GM12878 (cell line): ENCODE data around the gene RCL1. TPM values are rescaled to one million over a fixed set of nuclear protein-coding genes. Genes with fewer than 3 reads are reported as not detected.

ENCODE experiments used
- ATAC-seq: fragments of 200-7000 bp; cut with Tn5 transposase; 3 replicates; pipeline ENCODE4 v1.9.1; 2020; ENCODE audit warnings: mild to moderate bottlenecking, moderate library complexity
- BruUV-seq: library from RNA; stranded (reverse); fragments of 400-500 nt; replicated peaks from 2 replicates; lab custom pipeline; 2021; lab: Mats Ljungman, UMichigan
- CTCF ChIA-PET: fragments of 300-600 bp; sonication (Branson Sonifier 250); formaldehyde crosslinking; extraction: SDS; loops from one replicate; lab custom pipeline; 2021; ENCODE audit warnings: inconsistent platforms; lab: Yijun Ruan, JAX
- POLR2A ChIA-PET: fragments of 350-600 bp; formaldehyde crosslinking; extraction: SDS; loops from one replicate; lab custom pipeline; 2021; ENCODE audit warnings: inconsistent platforms; lab: Charles Lee
- RAD21 ChIA-PET: fragments of 300-600 bp; sonication (Branson Sonifier 250); formaldehyde crosslinking; loops from one replicate; lab custom pipeline; 2023; ENCODE audit warnings: antibody characterized with exemption; ENCODE audit not compliant: unreplicated experiment; lab: Charles Lee
- SMC1A ChIA-PET: fragments of 300-600 bp; sonication (Branson Sonifier 250); formaldehyde crosslinking; loops from one replicate; lab custom pipeline; 2023; ENCODE audit not compliant: unreplicated experiment, uncharacterized antibody; lab: Charles Lee
- DNase-seq: peaks from one replicate; pipeline ENCODE4 v3.0.0-alpha.2; 2011; ENCODE audit warnings: low read depth, low spot score
- FAIRE-seq: peaks from 3 replicates; lab custom pipeline; 2011; peaks lifted over from hg19 to GRCh38; lab: Jason Lieb, UNC
- H2AFZ ChIP-seq: 2 replicates; pipeline ENCODE4 v1.6.0; 2011; ENCODE audit warnings: low read depth, low read length, control low read depth; ENCODE audit not compliant: control insufficient read depth
- H3K27ac ChIP-seq: 2 replicates; pipeline ENCODE4 v1.5.1; 2011; ENCODE audit warnings: control low read depth; ENCODE audit not compliant: control insufficient read depth, insufficient read depth
- H3K27me3 ChIP-seq, 2 experiments: replicated peaks in 1 of 2; 2 replicates each; pipeline versions ENCODE4 v1.6.0 to v1.6.1; 2011; ENCODE audit warnings: low read length in 1 of 2; ENCODE audit not compliant: control insufficient read depth in 2 of 2, insufficient read depth in 2 of 2
- H3K36me3 ChIP-seq, 2 experiments: 2 replicates each; pipeline ENCODE4 v1.5.1; 2011; ENCODE audit warnings: low read length in 1 of 2; ENCODE audit not compliant: control insufficient read depth in 2 of 2, insufficient read depth in 2 of 2
- H3K4me1 ChIP-seq: 2 replicates; pipeline ENCODE4 v1.6.1; 2011; ENCODE audit warnings: mild to moderate bottlenecking, low read length, moderate library complexity, mixed read lengths; ENCODE audit not compliant: control insufficient read depth, insufficient read depth
- H3K4me2 ChIP-seq: 2 replicates; pipeline ENCODE4 v1.6.0; 2011; ENCODE audit warnings: control low read depth; ENCODE audit not compliant: control insufficient read depth, insufficient read depth
- H3K4me3 ChIP-seq: fragments of 200-600 bp; sonication (generic); 2 replicates; pipeline ENCODE4 v1.5.1; 2016
- H3K79me2 ChIP-seq: 2 replicates; pipeline ENCODE4 v1.6.0; 2011; ENCODE audit warnings: low read length; ENCODE audit not compliant: control insufficient read depth, insufficient read depth
- H3K9ac ChIP-seq: 2 replicates; pipeline ENCODE4 v1.8.0; 2011; ENCODE audit warnings: low read length, control low read depth, mixed read lengths; ENCODE audit not compliant: control insufficient read depth, insufficient read depth
- H3K9me3 ChIP-seq: replicated peaks from 3 replicates; pipeline ENCODE4 v1.5.1; 2011; ENCODE audit warnings: mild to moderate bottlenecking, low read length; ENCODE audit not compliant: control insufficient read depth, insufficient read depth
- H4K20me1 ChIP-seq: 2 replicates; pipeline ENCODE4 v1.6.0; 2011; ENCODE audit not compliant: control insufficient read depth, insufficient read depth
- CREB1 ChIP-seq: IDR thresholded peaks from 2 replicates; pipeline ENCODE4 v1.6.1; 2012; ENCODE audit warnings: low read depth, mild to moderate bottlenecking, inconsistent platforms
- E2F8 ChIP-seq: fragments of 450-650 bp; IDR thresholded peaks from 2 replicates; pipeline ENCODE4 v1.6.1; 2018; ENCODE audit warnings: mild to moderate bottlenecking, low read depth, moderate library complexity; ENCODE audit not compliant: partially characterized antibody
- HDGF ChIP-seq: fragments of 450-650 bp; IDR thresholded peaks from 2 replicates; pipeline ENCODE4 v1.6.1; 2016; ENCODE audit warnings: antibody characterized with exemption
- MEF2B ChIP-seq: fragments of 450-650 bp; IDR thresholded peaks from 2 replicates; pipeline ENCODE4 v1.6.1; 2018; ENCODE audit warnings: mild to moderate bottlenecking, moderate library complexity; ENCODE audit not compliant: partially characterized antibody, poor library complexity, severe bottlenecking
- MXI1 ChIP-seq: fragments of 150-350 bp; IDR thresholded peaks from 2 replicates; pipeline ENCODE4 v1.6.1; 2011; ENCODE audit warnings: low read depth, mild to moderate bottlenecking, inconsistent platforms, low read length, improper control_type of control experiment
- PAX8 ChIP-seq: fragments of 450-650 bp; IDR thresholded peaks from 2 replicates; pipeline ENCODE4 v1.6.1; 2017; ENCODE audit warnings: mild to moderate bottlenecking, moderate library complexity
- SREBF1 ChIP-seq: IDR thresholded peaks from 2 replicates; pipeline ENCODE4 v1.6.1; 2012; ENCODE audit warnings: mild to moderate bottlenecking, low read length
- ZBTB4 ChIP-seq: fragments of 450-650 bp; formaldehyde crosslinking; IDR thresholded peaks from 2 replicates; pipeline ENCODE4 v1.4.0; 2022; ENCODE audit warnings: mild to moderate bottlenecking, moderate library complexity
- ZNF687 ChIP-seq: fragments of 450-650 bp; IDR thresholded peaks from 2 replicates; pipeline ENCODE4 v1.6.1; 2017; ENCODE audit warnings: mild to moderate bottlenecking, moderate library complexity
- WGBS: methylation state at CpG from one replicate; pipeline ENCODE4 v1.1.6; 2016; ENCODE audit warnings: low lambda C conversion rate; ENCODE audit not compliant: insufficient replicate concordance, insufficient coverage; ENCODE audit errors: missing lambda C conversion rate; 5-methylcytosine and 5-hydroxymethylcytosine counted together
- in situ Hi-C: fragments of 300-500 bp; cut with MboI; formaldehyde crosslinking; loops from 9 replicates; pipeline ENCODE4 v1.14.3; 2018; ENCODE audit warnings: mixed read lengths
- intact Hi-C: fragments of 100-400 bp; cut with micrococcal nuclease; formaldehyde crosslinking; loops from one replicate; pipeline ENCODE4 v1.14.2; 2022; ENCODE audit not compliant: unreplicated experiment
- polyA plus RNA-seq, 11 experiments: library from polyadenylated mRNA; depleted of rRNA in 4 of 11; unstranded in 6 of 11; stranded (reverse) in 5 of 11; fragments of >200 nt; fragmentation: Nextera tagmentation in 4 of 11; fragmentation: Illumina TruSeq in 1 of 11; extraction: Ambion mirVana in 4 of 11; extraction: Trizol in 1 of 11; gene quantifications; 1 replicate in 1 of 11; 2 replicates in 10 of 11; pipeline versions ENCODE4 v1.2.1 to v1.2.3, GENCODE V29; 2011 to 2016; ENCODE audit warnings: inconsistent platforms in 2 of 11, missing spikeins in 2 of 11, low read depth in 1 of 11
- total RNA-seq, 4 experiments: library from RNA; depleted of rRNA in 3 of 4; stranded (reverse); fragments of >200 nt in 3 of 4; fragmentation: Illumina TruSeq in 1 of 4; extraction: Trizol in 1 of 4; gene quantifications; 2 replicates each; pipeline versions ENCODE4 v1.2.1 to v1.2.3, GENCODE V29; 2013 to 2021

RCL1 gene
- total and polyA plus RNA-seq, 10 of the 15 experiments (the other 5 are each of a cell fraction or from before 2014, with no cell fraction given) = 21.1 to 46.8 (median 30.5) TPM

GRCh38 chr9:4887556-4887955 lies 94.8 kb downstream of the RCL1 start:
- no peak for FAIRE-seq
- Histone ChIP-seq H3K4me2 (no peak overlapping the region), H3K4me3 (no peak overlapping the region), H2AFZ (no peak overlapping the region), H3K79me2 (no peaks in the 10 kb centered on the region), H3K9ac (no peak overlapping the region), H4K20me1 (no peaks in the 10 kb centered on the region), H3K4me1 (peaks cover 11% of the 10 kb centered on the region; the same call in 1 of the 2 replicates), H3K36me3 (no peaks in the 10 kb centered on the region), H3K27me3 (no peaks in the 10 kb centered on the region), H3K9me3 (no peaks in the 10 kb centered on the region), H3K27ac (no peak overlapping the region)
- no peak for ATAC-seq
- 57% methylated on average over 4 of the region's 4 CpGs for WGBS
- DNase-seq = no peak
- in situ Hi-C loops = no loop called here
- TF ChIP-seq HDGF = no peak
- TF ChIP-seq SREBF1 = no peak
- no peak for TF ChIP-seq ZBTB4 (CRISPR knock-in tag)
- no peak for TF ChIP-seq ZNF687
- no peak for TF ChIP-seq CREB1
- no peak for TF ChIP-seq PAX8
- no peak for TF ChIP-seq MXI1
- no peak for TF ChIP-seq E2F8
- no peak for TF ChIP-seq MEF2B
- ChIA-PET CTCF (interaction anchor here (1.2 to 3.1 kb wide), 2 partner anchors 37 to 107 kb away, joined by 3 to 13 read pairs; no protein-coding TSS in a partner anchor), RAD21 (no interaction called here), SMC1A (interaction anchor here (1.2 to 2.4 kb wide), 6 partner anchors 29 to 101 kb away, joined by 3 to 9 read pairs (median 6); no protein-coding TSS in a partner anchor), POLR2A (no interaction called here)
- no TSS peak for BruUV-seq
- intact Hi-C loops = loop anchor here (5.0 kb wide), 2 partner anchors 100 to 710 kb away; partner anchors contain the start of gene JAK2
